HG02943 (cell line): ENCODE results near the gene XXYLT1.
"Not testable (repeated sequence)": the region's sequence is repeated elsewhere in the genome, so short reads cannot be mapped to it uniquely, and the experiment has no call there.

Experiments used
- ATAC-seq: cut with Tn5 transposase; IDR thresholded peaks from one replicate; pipeline ENCODE4 v1.9.1; 2021; ENCODE audit warnings: mild to moderate bottlenecking, low read depth, moderate library complexity; ENCODE audit not compliant: unreplicated experiment

Gene XXYLT1

GRCh38 chr3:195117978-195118581 lies 152.9 kb downstream of the XXYLT1 start:
- no peak for ATAC-seq

GRCh38 chr3:195116407-195117185 lies 154.4 kb downstream of the XXYLT1 start:
- no peak for ATAC-seq

- no peak for ATAC-seq
Observed at GRCh38 chr3:195115600-195116406, 155.2 kb downstream of the XXYLT1 start.

- no peak for ATAC-seq
Observed at GRCh38 chr3:195114786-195115599, 156.0 kb downstream of the XXYLT1 start.

- ATAC-seq: no peak
Observed at GRCh38 chr3:195113536-195114425, 157.2 kb downstream of the XXYLT1 start.

- ATAC-seq: no peak
Observed at GRCh38 chr3:195113048-195113447, 157.9 kb downstream of the XXYLT1 start.

- ATAC-seq: no peak
Observed at GRCh38 chr3:195112361-195112791, 158.6 kb downstream of the XXYLT1 start.

GRCh38 chr3:195111766-195112165 lies 159.2 kb downstream of the XXYLT1 start:
- no peak for ATAC-seq

- ATAC-seq: no peak
Observed at GRCh38 chr3:195111319-195111705, 159.6 kb downstream of the XXYLT1 start.

- no peak for ATAC-seq
Observed at GRCh38 chr3:195110647-195111318, 160.2 kb downstream of the XXYLT1 start.

- no peak for ATAC-seq
Observed at GRCh38 chr3:195109098-195109657, 161.8 kb downstream of the XXYLT1 start.

GRCh38 chr3:195107593-195107992 lies 163.4 kb downstream of the XXYLT1 start:
- no peak for ATAC-seq

- ATAC-seq: not testable (repeated sequence)
Observed at GRCh38 chr3:195107031-195107430, 163.9 kb downstream of the XXYLT1 start.

- no peak for ATAC-seq
Observed at GRCh38 chr3:195106418-195106906, 164.5 kb downstream of the XXYLT1 start.

GRCh38 chr3:195105841-195106417 lies 165.0 kb downstream of the XXYLT1 start:
- ATAC-seq: no peak

- ATAC-seq: no peak
Observed at GRCh38 chr3:195105389-195105788, 165.6 kb downstream of the XXYLT1 start.

GRCh38 chr3:195104340-195104739 lies 166.6 kb downstream of the XXYLT1 start:
- ATAC-seq: no peak

GRCh38 chr3:195103623-195104022 lies 167.3 kb downstream of the XXYLT1 start:
- ATAC-seq: no peak
